SK-N-SH (cell line): ENCODE results near the gene STAG3.

Experiments used
- ELF1 ChIP-seq: IDR thresholded peaks from 2 replicates; pipeline ENCODE4 v1.4.0; 2012
- EP300 ChIP-seq, 2 experiments: IDR thresholded peaks; 2 replicates each; pipeline versions ENCODE4 v1.4.0 to v1.6.1; 2012; ENCODE audit warnings: borderline replicate concordance in 1 of 2, low read depth in 1 of 2, low read length in 1 of 2
- RXRA ChIP-seq: IDR thresholded peaks from 2 replicates; pipeline ENCODE4 v1.4.0; 2012; ENCODE audit warnings: low read depth, mild to moderate bottlenecking, borderline replicate concordance
- SMC3 ChIP-seq: IDR thresholded peaks from 2 replicates; pipeline ENCODE4 v1.6.1; 2012; ENCODE audit warnings: low read depth, low read length, improper control_type of control experiment
- TF ChIP-seq, protein P1 (sequence below): fragments of 200-600 bp; sonication (generic); IDR thresholded peaks from 2 replicates; pipeline ENCODE4 v1.6.1; 2017; ENCODE audit warnings: antibody characterized with exemption, mild to moderate bottlenecking, moderate library complexity
- TF ChIP-seq, protein P2 (sequence below): IDR thresholded peaks from 2 replicates; pipeline ENCODE4 v1.4.0; 2012; ENCODE audit warnings: low read depth, borderline replicate concordance
- TF ChIP-seq, protein P3 (sequence below): fragments of 150-350 bp; IDR thresholded peaks from 2 replicates; pipeline ENCODE4 v1.6.1; 2016; ENCODE audit warnings: mild to moderate bottlenecking, low read depth, low read length

DNA sequence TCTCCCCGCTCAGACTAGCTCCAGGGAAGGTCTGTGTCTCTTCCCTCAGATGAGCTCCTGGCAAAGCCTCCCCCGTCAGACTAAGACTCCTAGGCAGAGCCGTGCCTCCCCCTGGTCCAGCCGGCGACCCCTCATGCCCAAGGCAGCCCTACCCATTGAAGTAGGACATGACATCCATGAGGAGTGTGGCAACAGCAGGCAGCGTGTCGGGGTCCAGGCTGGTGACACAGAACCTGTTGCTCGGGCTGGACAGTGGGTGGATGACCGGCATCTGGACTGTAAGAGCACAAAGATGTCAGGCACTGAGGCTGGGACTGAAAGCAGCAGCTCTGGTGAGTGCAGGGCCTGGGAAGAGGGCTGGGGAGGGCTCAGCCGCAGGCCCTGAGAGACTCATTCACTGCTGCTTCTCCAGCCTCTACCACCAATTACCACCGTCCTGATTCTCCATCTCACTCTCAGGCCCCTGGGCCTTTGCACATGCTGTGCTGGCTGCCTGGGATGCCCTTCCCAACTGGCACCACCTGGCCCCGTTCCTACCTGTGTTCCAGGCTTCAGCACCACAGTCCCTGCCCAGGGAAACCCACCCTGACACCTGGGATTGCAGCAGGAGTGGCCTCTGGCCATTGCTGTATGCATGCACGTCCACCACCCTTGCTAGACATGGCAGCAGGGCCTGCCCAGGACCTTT lies 44.9 kb downstream of the STAG3 start:
- TF ChIP-seq, protein P1, sequence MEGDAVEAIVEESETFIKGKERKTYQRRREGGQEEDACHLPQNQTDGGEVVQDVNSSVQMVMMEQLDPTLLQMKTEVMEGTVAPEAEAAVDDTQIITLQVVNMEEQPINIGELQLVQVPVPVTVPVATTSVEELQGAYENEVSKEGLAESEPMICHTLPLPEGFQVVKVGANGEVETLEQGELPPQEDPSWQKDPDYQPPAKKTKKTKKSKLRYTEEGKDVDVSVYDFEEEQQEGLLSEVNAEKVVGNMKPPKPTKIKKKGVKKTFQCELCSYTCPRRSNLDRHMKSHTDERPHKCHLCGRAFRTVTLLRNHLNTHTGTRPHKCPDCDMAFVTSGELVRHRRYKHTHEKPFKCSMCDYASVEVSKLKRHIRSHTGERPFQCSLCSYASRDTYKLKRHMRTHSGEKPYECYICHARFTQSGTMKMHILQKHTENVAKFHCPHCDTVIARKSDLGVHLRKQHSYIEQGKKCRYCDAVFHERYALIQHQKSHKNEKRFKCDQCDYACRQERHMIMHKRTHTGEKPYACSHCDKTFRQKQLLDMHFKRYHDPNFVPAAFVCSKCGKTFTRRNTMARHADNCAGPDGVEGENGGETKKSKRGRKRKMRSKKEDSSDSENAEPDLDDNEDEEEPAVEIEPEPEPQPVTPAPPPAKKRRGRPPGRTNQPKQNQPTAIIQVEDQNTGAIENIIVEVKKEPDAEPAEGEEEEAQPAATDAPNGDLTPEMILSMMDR: no peak
- TF ChIP-seq SMC3: no peak
- TF ChIP-seq EP300 (IDR thresholded peaks at IDR 0.05; ENCODE audit: borderline replicate concordance in 1 of 2, low read depth in 1 of 2, low read length in 1 of 2): no peak
- no peak for TF ChIP-seq ELF1
- TF ChIP-seq, protein P2, sequence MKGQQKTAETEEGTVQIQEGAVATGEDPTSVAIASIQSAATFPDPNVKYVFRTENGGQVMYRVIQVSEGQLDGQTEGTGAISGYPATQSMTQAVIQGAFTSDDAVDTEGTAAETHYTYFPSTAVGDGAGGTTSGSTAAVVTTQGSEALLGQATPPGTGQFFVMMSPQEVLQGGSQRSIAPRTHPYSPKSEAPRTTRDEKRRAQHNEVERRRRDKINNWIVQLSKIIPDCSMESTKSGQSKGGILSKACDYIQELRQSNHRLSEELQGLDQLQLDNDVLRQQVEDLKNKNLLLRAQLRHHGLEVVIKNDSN: no peak
- TF ChIP-seq, protein P3, sequence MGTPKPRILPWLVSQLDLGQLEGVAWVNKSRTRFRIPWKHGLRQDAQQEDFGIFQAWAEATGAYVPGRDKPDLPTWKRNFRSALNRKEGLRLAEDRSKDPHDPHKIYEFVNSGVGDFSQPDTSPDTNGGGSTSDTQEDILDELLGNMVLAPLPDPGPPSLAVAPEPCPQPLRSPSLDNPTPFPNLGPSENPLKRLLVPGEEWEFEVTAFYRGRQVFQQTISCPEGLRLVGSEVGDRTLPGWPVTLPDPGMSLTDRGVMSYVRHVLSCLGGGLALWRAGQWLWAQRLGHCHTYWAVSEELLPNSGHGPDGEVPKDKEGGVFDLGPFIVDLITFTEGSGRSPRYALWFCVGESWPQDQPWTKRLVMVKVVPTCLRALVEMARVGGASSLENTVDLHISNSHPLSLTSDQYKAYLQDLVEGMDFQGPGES: no peak
- TF ChIP-seq RXRA: no peak
